ENCODE measurements around the gene ZNF700.

ZNF700 gene

GRCh38 chr19:11991921-11992320 is 67.0 kb downstream of the ZNF700 start:
- peak; percentile 2 for DNase-seq

GRCh38 chr19:11995174-11995573 is 70.3 kb downstream of the ZNF700 start:
- DNase-seq = no peak
